CD4-positive, alpha-beta T cell treated with Interleukin-15 for 1 hour (primary cell): ENCODE data around the gene CALR.
"Not testable (repeated sequence)": the region's sequence is repeated elsewhere in the genome, so short reads cannot be mapped to it uniquely, and the experiment has no call there.

Experiments
- DNase-seq: peaks from one replicate; pipeline ENCODE4 v3.0.0-alpha.2; 2020

Gene CALR

GRCh38 chr19:12953799-12954611 is 15.6 kb downstream of the CALR start:
- DNase-seq, result no peak

- DNase-seq, result no peak
Measured at GRCh38 chr19:12954612-12954962, 16.2 kb downstream of the CALR start.

- not testable (repeated sequence) for DNase-seq
Measured at GRCh38 chr19:12955575-12955974, 17.2 kb downstream of the CALR start.

GRCh38 chr19:12955996-12956395 is 17.6 kb downstream of the CALR start:
- DNase-seq, result no peak

GRCh38 chr19:12956446-12957388 is 18.3 kb downstream of the CALR start, which contains the start of gene GADD45GIP1:
Gene GADD45GIP1 (minus strand): TSS chr19:12957223. CDS start chr19:12957212, 11 bp downstream.
- peak; percentile 80 for DNase-seq

GRCh38 chr19:12957389-12957952 is 19.1 kb downstream of the CALR start:
- not testable (repeated sequence) for DNase-seq

- no peak for DNase-seq
Measured at GRCh38 chr19:12959481-12959880, 21.1 kb downstream of the CALR start.

GRCh38 chr19:12965017-12965811 is 26.8 kb downstream of the CALR start:
- peak; percentile 78 for DNase-seq

GRCh38 chr19:12965812-12966135 is 27.4 kb downstream of the CALR start:
- DNase-seq, result no peak

GRCh38 chr19:12967907-12968306 is 29.5 kb downstream of the CALR start:
- DNase-seq, result no peak

GRCh38 chr19:12969292-12969988 is 31.0 kb downstream of the CALR start, which contains the start of gene DAND5:
Gene DAND5 (plus strand): TSS chr19:12969576. CDS start chr19:12969661, 85 bp downstream.
- no peak for DNase-seq

GRCh38 chr19:12970070-12970820 is 31.8 kb downstream of the CALR start:
- no peak for DNase-seq

GRCh38 chr19:12973236-12973635 is 34.8 kb downstream of the CALR start:
- no peak for DNase-seq

- no peak for DNase-seq
Measured at GRCh38 chr19:12974301-12975220, 36.2 kb downstream of the CALR start.

- no peak for DNase-seq
Measured at GRCh38 chr19:12975221-12975741, 36.9 kb downstream of the CALR start.

GRCh38 chr19:12976109-12976508 is 37.7 kb downstream of the CALR start:
- DNase-seq, result not testable (repeated sequence)

- DNase-seq, result no peak
Measured at GRCh38 chr19:12979974-12980373, 41.6 kb downstream of the CALR start.

GRCh38 chr19:12982648-12983047 is 44.2 kb downstream of the CALR start:
- DNase-seq, result no peak

GRCh38 chr19:12983091-12983490 is 44.7 kb downstream of the CALR start:
- DNase-seq, result no peak
